Measurements from ENCODE around the gene ADGRF5. TPM values are rescaled to one million over a fixed set of nuclear protein-coding genes. Genes with fewer than 3 reads are reported as not detected.

ADGRF5 gene
- total RNA-seq, 4 donors from 2014 or later = 17.0 to 37.8 (median 29.1) TPM

- Histone ChIP-seq H3K36me3 (peaks cover 0 to 31% (median 0%) of the 10 kb centered on the region in 4 donors), H3K27me3 (peaks cover 0 to 12% (median 0%) of the 10 kb centered on the region in 4 donors), H3K4me1 (peaks cover 0 to 30% (median 12%) of the 10 kb centered on the region in 4 donors), H3K4me3 (no peak overlapping the region), H3K27ac (replicated peaks in 1 of 4) (no peak overlapping the region), H3K9me3 (no peaks in the 10 kb centered on the region)
- no peak for DNase-seq (ENCODE audit: extremely low spot score)
- 75% methylated on average over 3 of the region's 3 CpGs for WGBS
- TF ChIP-seq POLR2A (IDR thresholded peaks at IDR 0.05; ENCODE audit: low read depth) = no peak
- no peak for TF ChIP-seq CTCF (IDR thresholded peaks at IDR 0.05)
- no peak for TF ChIP-seq POLR2AphosphoS5 (IDR thresholded peaks at IDR 0.05)
- no peak for TF ChIP-seq EP300 (IDR thresholded peaks at IDR 0.05)
- intact Hi-C loops (cut with DNase I) = no loop called here
Observed at GRCh38 chr6:46904117-46904516, 17.6 kb downstream of the ADGRF5 start.

- no peak overlapping the region for H3K27ac ChIP-seq (replicated peaks in 1 of 4)
- WGBS = 66% methylated on average over 4 of the region's 4 CpGs
- H3K9me3 ChIP-seq = no peaks in the 10 kb centered on the region
- DNase-seq (ENCODE audit: extremely low spot score) = no peak
- intact Hi-C loops (cut with DNase I) = no loop called here
- peaks cover 0 to 30% (median 17%) of the 10 kb centered on the region in 4 donors for H3K4me1 ChIP-seq
- H3K36me3 ChIP-seq = peaks cover 0 to 41% (median 0%) of the 10 kb centered on the region in 4 donors
- peaks cover 0 to 12% (median 0%) of the 10 kb centered on the region in 4 donors for H3K27me3 ChIP-seq
- H3K4me3 ChIP-seq = no peak overlapping the region
- no peak for TF ChIP-seq POLR2AphosphoS5 (IDR thresholded peaks at IDR 0.05)
- TF ChIP-seq CTCF (IDR thresholded peaks at IDR 0.05) = no peak
- TF ChIP-seq EP300 (IDR thresholded peaks at IDR 0.05) = no peak
- no peak for TF ChIP-seq POLR2A (IDR thresholded peaks at IDR 0.05; ENCODE audit: low read depth)
Observed at GRCh38 chr6:46903175-46903574, 18.6 kb downstream of the ADGRF5 start.

- TF ChIP-seq POLR2A (IDR thresholded peaks at IDR 0.05; ENCODE audit: low read depth) (no peak), CTCF (IDR thresholded peaks at IDR 0.05) (no peak), POLR2AphosphoS5 (IDR thresholded peaks at IDR 0.05) (no peak), EP300 (IDR thresholded peaks at IDR 0.05) (no peak)
- Histone ChIP-seq H3K4me3 (no peak overlapping the region), H3K27me3 (peaks cover 0 to 12% (median 0%) of the 10 kb centered on the region in 4 donors), H3K27ac (replicated peaks in 1 of 4) (no peak overlapping the region), H3K9me3 (no peaks in the 10 kb centered on the region), H3K4me1 (peaks cover 0 to 30% (median 18%) of the 10 kb centered on the region in 4 donors), H3K36me3 (peaks cover 0 to 53% (median 0%) of the 10 kb centered on the region in 4 donors)
- DNase-seq (ENCODE audit: extremely low spot score) = no peak
- intact Hi-C loops (cut with DNase I) = no loop called here
- WGBS = 26% methylated on average over 4 of the region's 5 CpGs
Observed at GRCh38 chr6:46901882-46902314, 19.8 kb downstream of the ADGRF5 start.

- Histone ChIP-seq H3K9me3 (no peaks in the 10 kb centered on the region), H3K36me3 (peaks cover 0 to 48% (median 0%) of the 10 kb centered on the region in 4 donors), H3K27me3 (peaks cover 0 to 12% (median 0%) of the 10 kb centered on the region in 4 donors), H3K4me3 (no peak overlapping the region), H3K27ac (replicated peaks in 1 of 4) (no peak overlapping the region), H3K4me1 (peaks cover 0 to 30% (median 18%) of the 10 kb centered on the region in 4 donors)
- TF ChIP-seq POLR2A (IDR thresholded peaks at IDR 0.05; ENCODE audit: low read depth) (no peak), POLR2AphosphoS5 (IDR thresholded peaks at IDR 0.05) (no peak), EP300 (IDR thresholded peaks at IDR 0.05) (no peak), CTCF (IDR thresholded peaks at IDR 0.05) (no peak)
- DNase-seq (ENCODE audit: extremely low spot score) = no peak
- 58% methylated on average over 3 of the region's 3 CpGs for WGBS
- intact Hi-C loops (cut with DNase I) = no loop called here
Observed at GRCh38 chr6:46900266-46900665, 21.5 kb downstream of the ADGRF5 start.

- H3K4me1 ChIP-seq = peaks cover 0 to 30% (median 18%) of the 10 kb centered on the region in 4 donors
- intact Hi-C loops (cut with DNase I) = no loop called here
- 67% methylated on average over 4 of the region's 4 CpGs for WGBS
Observed at GRCh38 chr6:46899659-46900058, 22.1 kb downstream of the ADGRF5 start.

More at GRCh38 chr6:46899659-46900058, 22.1 kb downstream of the ADGRF5 start:
- peaks cover 0 to 45% (median 0%) of the 10 kb centered on the region in 4 donors for H3K36me3 ChIP-seq
- H3K9me3 ChIP-seq = no peaks in the 10 kb centered on the region
- TF ChIP-seq POLR2A (IDR thresholded peaks at IDR 0.05; ENCODE audit: low read depth) (no peak), POLR2AphosphoS5 (IDR thresholded peaks at IDR 0.05) (no peak), EP300 (IDR thresholded peaks at IDR 0.05) (no peak), CTCF (IDR thresholded peaks at IDR 0.05) (no peak)
- no peak for DNase-seq (ENCODE audit: extremely low spot score)
- peak overlapping the region in 2 of 4 donors; percentile 23 to 34 for H3K27ac ChIP-seq (replicated peaks in 1 of 4)
- H3K27me3 ChIP-seq = peaks cover 0 to 12% (median 0%) of the 10 kb centered on the region in 4 donors
- no peak overlapping the region for H3K4me3 ChIP-seq
